ENCODE data around the gene SPATA31E1.

GRCh38 chr9:87894998-87895625, 12.4 kb downstream of the SPATA31E1 start:
- no peak for TF ChIP-seq SUZ12 (IDR thresholded peaks at IDR 0.05)
- no peak for TF ChIP-seq NFRKB (IDR thresholded peaks at IDR 0.05)
- TF ChIP-seq HDGF (IDR thresholded peaks at IDR 0.05; ENCODE audit: borderline replicate concordance) = no peak
- no peak for TF ChIP-seq FOXK2 (IDR thresholded peaks at IDR 0.05)
- TF ChIP-seq PKNOX1 (IDR thresholded peaks at IDR 0.05) = no peak
- no peak for TF ChIP-seq FOXA1 (IDR thresholded peaks at IDR 0.05)
- TF ChIP-seq ELF4 (IDR thresholded peaks at IDR 0.05) = no peak
- no peak for TF ChIP-seq TARDBP (IDR thresholded peaks at IDR 0.05)
- no peak for TF ChIP-seq ARNT (IDR thresholded peaks at IDR 0.05)
- no peak for TF ChIP-seq SP1 (IDR thresholded peaks at IDR 0.05)
- TF ChIP-seq BHLHE40 (IDR thresholded peaks at IDR 0.05; ENCODE audit: borderline replicate concordance) = no peak
- TF ChIP-seq LEF1 (IDR thresholded peaks at IDR 0.05; ENCODE audit: borderline replicate concordance) = no peak
